ENCODE data around the gene ERGIC1. TPM values are rescaled to one million over a fixed set of nuclear protein-coding genes. Genes with fewer than 3 reads are reported as not detected.
A peak's percentile ranks its signal among the peaks of the same experiment; 100 is the strongest.

Gene ERGIC1
- total and polyA plus RNA-seq, 2 of the 13 experiments (the other 11 are each of a cell fraction or from before 2014, with no cell fraction given): 78.5 to 184 TPM

- ChIA-PET POLR2A (interaction anchor here (1.6 kb wide), 1 partner anchor 224 kb away, joined by 3 read pairs; no protein-coding TSS in a partner anchor), CTCF (ENCODE audit: low intra/inter-chr PET ratio, low total read pairs) (interaction anchor here (1.6 kb wide), 1 partner anchor 226 kb away, joined by 5 read pairs; no protein-coding TSS in a partner anchor)
- Histone ChIP-seq H3K36me3 (replicated peaks in 1 of 2; ENCODE audit: control insufficient read depth in 1 of 2, insufficient read depth in 2 of 2, low read length in 2 of 2) (peaks cover 24 to 66% of the 10 kb centered on the region in 2 experiments), H3K79me2 (ENCODE audit: insufficient read depth, low read length) (no peaks in the 10 kb centered on the region), H3K4me3 (replicated peaks in 1 of 3; ENCODE audit: insufficient read depth in 1 of 3, low read depth in 2 of 3, low read length in 3 of 3) (no peak overlapping the region), H2AFZ (ENCODE audit: low read length) (no peak overlapping the region), H3K4me1 (ENCODE audit: insufficient read depth, low read length) (no peaks in the 10 kb centered on the region), H3K9me3 (ENCODE audit: low read length) (no peaks in the 10 kb centered on the region), H3K4me2 (ENCODE audit: low read depth, low read length) (no peak overlapping the region), H3K9ac (ENCODE audit: insufficient read depth, low read depth, low read length) (no peak overlapping the region), H4K20me1 (ENCODE audit: insufficient read depth, low read length) (no peaks in the 10 kb centered on the region), H3K27ac (ENCODE audit: extremely low read length, insufficient read depth, low read length) (no peak overlapping the region), H3K27me3 (ENCODE audit: control insufficient read depth in 1 of 2, insufficient read depth in 2 of 2, low read length in 2 of 2) (no peaks in the 10 kb centered on the region)
- WGBS (ENCODE audit: low lambda C conversion rate): 87% methylated on average over 10 of the region's 10 CpGs
- intact Hi-C loops (cut with micrococcal nuclease; ENCODE audit: unreplicated experiment) (no loop called here), in situ Hi-C loops (cut with HindIII; ENCODE audit: extremely low pct_ligation_motif_present, low pct_unique_long_range_greater_than_20kb) (no loop called here)
- FAIRE-seq: no peak
- ATAC-seq: peak; percentile 82
- TF ChIP-seq ZNF616 (CRISPR knock-in tag; IDR thresholded peaks at IDR 0.05; ENCODE audit: low read depth) (no peak), ZNF263 (CRISPR knock-in tag; IDR thresholded peaks at IDR 0.05) (no peak), MAX (IDR thresholded peaks at IDR 0.05) (no peak), ZNF260 (CRISPR knock-in tag; IDR thresholded peaks at IDR 0.05; ENCODE audit: borderline replicate concordance, low read depth) (no peak), ZBTB33 (CRISPR knock-in tag; IDR thresholded peaks at IDR 0.05) (peak; percentile 98), STAG1 (CRISPR knock-in tag; IDR thresholded peaks at IDR 0.05) (peak; percentile 57), CTCF (CRISPR knock-in tag; IDR thresholded peaks at IDR 0.05) (peak; percentile 53), TOPORS (CRISPR knock-in tag; IDR thresholded peaks at IDR 0.05) (no peak), ZNF75D (CRISPR knock-in tag; IDR thresholded peaks at IDR 0.05; ENCODE audit: borderline replicate concordance) (no peak), HOXA3 (CRISPR knock-in tag; IDR thresholded peaks at IDR 0.05) (0 out of 2 replicates have a peak, but pooled peaks have one; percentile 26), DPF2 (CRISPR knock-in tag; IDR thresholded peaks at IDR 0.05; ENCODE audit: borderline replicate concordance, low read depth) (no peak)
- DNase-seq (ENCODE audit: low spot score): peak; percentile 45
- BruUV-seq (replicated peaks): no TSS peak
These were observed 105.0 kb downstream of the ERGIC1 start for GRCh38 chr5:172939071-172939470.
